HG03064 (cell line): Measurements from ENCODE around the gene CCDC102A.

Experiments used
- ATAC-seq: cut with Tn5 transposase; IDR thresholded peaks from one replicate; pipeline ENCODE4 v1.9.1; 2021; ENCODE audit warnings: low read depth; ENCODE audit not compliant: unreplicated experiment

Gene CCDC102A

DNA sequence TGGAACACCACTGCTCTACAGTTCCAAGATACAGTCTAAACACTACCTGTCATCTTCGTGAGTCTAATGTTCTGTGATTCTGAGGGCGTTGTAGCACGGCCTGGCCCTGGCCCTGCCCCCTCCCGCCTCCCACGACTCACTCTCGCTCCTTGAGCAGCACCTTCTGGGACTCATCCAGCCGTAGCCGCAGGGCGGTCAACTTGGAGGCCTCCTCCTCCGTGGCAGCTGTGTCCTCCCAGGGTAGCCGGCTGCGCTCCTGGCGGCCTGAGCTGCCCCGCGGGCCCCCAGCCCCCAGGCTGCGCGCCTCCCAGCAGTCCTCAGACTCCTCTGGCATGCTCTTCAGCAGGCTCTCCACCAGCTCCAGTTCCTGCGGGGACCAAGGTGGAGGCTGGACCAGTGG is 10.6 kb downstream of the CCDC102A start:
- no peak for ATAC-seq

DNA sequence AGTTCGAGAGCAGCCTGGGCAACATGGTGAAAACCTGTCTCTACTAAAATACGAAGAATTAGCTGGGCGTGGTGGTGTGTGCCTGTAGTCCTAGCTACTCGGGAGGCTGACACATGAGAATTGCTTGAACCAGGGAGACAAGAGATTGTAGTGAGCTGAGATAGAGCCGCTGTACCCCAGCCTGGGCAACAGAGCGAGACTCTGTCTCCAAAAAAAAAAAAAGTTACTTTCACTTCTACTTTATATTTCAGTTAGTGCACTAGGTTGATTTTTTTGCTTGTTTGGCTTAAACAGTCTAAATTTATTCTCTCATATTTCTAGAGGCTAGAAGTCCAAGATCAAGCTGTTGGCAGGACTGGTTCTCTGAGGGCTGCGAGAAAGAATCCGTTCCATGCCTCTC is 13.4 kb downstream of the CCDC102A start:
- no peak for ATAC-seq

- ATAC-seq: no peak
These were observed 16.5 kb downstream of the CCDC102A start for GRCh38 chr16:57519796-57520360.

DNA sequence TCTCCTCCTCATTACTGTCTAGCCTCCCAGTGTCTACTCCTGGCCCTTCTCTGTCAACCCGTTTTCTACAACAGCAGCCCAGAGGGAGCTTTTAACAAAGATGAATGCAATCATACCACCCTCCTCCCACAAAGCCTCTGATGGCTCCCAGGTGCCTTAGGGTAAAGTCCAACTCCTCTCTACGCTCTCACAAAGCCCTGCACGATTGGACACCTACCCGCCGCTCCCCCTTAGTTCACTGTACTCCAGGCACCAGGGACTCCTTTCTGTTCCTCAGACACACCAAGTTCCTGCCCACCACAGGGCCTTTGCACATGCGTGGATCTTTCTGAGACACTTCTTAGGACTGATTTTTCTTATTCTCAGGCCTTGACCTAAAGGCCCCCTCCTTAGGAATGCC is 17.4 kb downstream of the CCDC102A start:
- ATAC-seq: no peak

DNA sequence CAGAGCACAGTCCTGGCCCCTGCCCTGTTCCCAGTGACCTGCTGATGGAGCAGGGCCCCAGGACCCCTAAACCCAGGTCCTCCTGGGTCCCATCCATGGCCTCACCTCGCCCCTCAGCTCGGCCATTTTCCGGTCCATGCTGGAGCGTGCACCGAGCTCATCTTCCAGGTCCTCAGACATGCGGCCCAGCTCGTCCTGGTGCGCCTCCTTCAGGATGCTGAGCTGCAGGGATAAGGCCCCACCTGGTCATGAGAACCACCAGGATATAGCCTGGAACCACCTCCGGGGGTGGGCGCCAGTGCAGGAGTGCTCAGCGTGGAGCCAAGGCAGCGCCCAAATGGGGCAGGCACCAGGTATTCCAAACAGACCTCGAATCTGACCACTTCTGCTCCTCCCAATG is 17.9 kb downstream of the CCDC102A start:
- no peak for ATAC-seq

GRCh38 chr16:57517397-57518367 is 18.7 kb downstream of the CCDC102A start:
- no peak for ATAC-seq

GRCh38 chr16:57516773-57517172 is 19.6 kb downstream of the CCDC102A start:
- ATAC-seq: no peak

DNA sequence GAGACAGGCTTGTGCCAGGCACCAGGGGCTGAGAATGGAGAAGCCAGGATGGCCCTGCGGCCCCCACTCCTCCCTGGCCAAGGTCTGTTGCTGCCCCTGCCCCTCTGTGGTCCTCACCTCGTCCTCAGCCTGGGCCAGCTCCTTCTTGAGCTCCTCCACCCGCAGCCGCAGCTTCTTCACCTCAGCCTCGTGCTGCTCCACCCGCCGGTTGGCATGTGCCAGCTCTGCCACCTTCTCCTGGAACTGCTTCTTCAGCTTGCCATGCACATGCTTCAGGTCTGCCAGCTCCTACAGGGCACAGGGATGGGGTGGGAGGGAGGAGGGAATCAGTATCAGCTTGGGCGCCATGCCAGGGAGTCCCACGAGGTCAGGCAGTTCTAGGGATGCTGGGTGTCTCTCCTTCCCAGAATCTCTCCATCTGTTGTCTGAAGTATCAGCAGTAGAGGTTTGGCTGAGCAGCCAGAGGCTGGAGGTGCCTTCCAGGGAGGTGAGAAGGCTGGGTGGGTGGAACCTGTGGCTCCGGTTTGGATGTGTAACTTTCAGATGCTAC is 20.1 kb downstream of the CCDC102A start:
- no peak for ATAC-seq

DNA sequence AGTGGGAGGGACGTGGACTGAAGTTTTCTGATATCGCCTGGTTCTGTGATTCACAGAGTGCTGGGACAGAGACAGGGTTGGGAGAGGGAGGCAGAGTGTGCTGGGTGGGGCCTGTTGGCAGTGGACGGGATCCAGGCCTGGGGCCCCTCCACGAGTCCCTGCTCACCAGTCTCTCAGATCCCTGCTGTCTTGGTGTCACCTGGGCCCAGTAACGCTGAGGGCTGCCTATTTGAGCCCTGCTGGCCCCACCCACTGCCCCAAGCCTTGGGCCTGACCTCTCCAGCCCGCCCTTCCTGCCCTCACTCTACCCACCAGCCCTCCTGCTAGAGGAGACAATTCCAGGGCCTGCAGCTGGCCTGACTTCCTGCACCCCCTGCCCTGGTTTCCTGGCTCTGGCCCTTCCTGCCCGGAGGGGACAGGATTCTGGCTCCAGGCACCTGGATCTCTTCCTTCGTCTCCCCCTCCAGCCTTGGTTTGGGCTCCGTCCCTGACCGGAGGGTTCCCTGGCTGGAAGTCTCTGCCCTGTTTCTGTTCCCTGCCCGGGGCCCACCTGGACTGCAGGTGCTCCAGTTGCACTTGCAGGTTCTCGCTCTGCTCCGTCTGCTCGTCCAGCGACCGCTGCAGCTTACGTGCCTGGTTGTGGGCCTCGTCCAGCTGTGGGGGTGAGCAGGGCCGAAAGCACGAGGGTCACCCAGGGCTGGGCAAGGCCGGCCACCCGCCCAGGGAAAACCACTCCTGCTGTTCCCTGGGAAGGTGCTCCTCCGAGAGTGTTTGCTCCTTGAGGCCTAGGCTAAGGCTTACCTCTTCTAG is 21.4 kb downstream of the CCDC102A start:
- ATAC-seq: no peak

- no peak for ATAC-seq
These were observed 22.0 kb downstream of the CCDC102A start for GRCh38 chr16:57514371-57514770.

- ATAC-seq: no peak
These were observed 22.8 kb downstream of the CCDC102A start for GRCh38 chr16:57513371-57514102.

DNA sequence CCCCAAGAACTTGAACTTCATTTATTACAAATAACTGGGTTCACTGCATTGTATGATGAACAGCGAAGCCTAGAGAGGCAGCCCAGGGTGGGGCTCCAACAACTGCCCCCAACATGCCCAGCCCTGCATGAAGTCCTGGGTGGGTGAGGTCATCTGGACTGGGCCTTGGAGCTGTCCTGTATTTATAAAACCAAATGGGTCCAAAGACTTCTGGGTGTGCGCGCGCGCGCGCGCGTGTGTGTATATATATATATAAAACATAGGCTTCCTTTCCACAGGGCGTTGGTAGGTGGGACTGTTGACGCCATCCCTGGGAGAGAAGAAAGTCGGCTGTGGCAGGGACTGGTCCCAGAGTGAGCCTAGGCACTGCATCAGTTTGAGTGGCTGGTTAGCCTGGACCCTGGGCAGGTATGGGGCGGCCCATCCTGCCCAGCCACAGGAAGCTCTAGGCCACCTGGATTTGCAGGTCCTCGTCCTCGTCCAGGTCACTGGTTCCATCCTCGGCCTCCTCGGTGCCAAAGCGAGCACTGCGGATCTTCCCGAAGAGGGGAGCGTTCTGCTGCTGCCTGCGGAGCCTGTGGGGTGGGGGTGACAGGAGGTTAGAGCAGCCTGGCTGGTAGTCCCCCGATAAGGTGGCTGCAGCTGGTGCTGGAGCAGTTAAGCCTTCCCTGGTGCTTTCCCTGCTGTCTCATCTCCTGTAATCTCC is 23.9 kb downstream of the CCDC102A start:
- ATAC-seq: no peak

GRCh38 chr16:57510016-57510871 is 26.1 kb downstream of the CCDC102A start:
- no peak for ATAC-seq

GRCh38 chr16:57509231-57509923 is 27.0 kb downstream of the CCDC102A start:
- no peak for ATAC-seq

DNA sequence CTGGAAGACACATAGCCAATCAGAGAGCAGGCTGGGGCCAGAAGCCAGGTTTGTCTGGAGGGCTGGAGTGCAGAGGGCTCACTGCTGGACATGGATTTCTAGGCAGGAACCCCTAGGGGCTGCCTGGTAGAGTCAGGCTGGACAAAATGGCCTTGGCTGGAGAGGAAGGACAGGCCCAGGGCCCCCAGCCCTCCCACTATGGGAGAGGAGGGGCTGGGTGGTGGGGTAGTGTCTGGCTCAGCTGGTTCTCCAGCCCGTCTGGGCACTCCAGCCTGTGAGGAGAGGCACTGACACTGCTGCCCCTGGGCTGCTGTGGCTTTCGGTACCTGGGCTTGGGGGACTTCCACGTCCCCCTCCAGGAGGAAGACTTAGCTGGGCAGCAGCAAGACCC is 28.3 kb downstream of the CCDC102A start:
- no peak for ATAC-seq

DNA sequence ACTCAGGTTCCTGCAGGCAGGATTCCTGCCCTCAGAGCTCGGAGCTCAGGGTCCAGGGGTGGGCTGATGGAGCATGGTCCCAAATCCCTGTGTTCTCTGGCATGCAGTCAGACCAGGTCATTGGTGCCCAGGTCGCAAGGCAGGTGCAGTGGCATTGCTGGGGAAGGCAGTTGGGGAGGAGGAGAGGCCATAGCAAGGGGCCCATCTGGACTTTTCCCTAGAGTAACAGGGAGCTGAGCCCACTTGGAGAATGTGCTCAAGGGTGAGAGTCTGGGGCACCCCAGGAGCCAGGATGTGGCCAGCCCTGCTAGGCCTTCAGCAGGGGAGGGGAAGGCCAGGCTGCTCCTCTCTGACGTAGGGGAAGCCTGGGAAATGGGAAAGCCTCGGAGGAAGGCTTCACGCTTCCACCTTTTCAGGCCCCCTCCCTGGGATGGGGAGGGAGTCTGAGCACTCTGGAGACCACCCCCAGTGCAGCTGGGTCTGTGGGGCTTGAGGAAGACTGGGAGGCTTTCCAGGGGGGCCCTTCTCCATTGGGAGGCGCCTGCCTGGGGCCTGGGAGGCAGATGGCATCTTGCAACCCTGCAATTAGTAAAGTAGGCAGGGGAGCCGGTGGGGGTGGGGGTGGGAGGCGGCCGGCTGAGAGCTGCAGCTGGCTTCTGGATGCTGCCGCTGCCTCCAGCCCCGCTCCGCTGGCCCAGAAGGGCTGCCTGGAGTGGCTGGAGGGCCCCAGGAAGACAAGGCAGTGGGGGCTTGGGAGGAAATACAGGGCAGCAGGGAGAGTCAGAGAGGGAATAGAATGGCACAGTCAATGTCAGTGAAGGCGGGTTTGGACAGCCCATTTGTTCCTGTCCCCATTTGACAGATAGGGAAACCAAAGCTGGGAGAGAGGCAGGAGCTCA is 29.0 kb downstream of the CCDC102A start:
- no peak for ATAC-seq

DNA sequence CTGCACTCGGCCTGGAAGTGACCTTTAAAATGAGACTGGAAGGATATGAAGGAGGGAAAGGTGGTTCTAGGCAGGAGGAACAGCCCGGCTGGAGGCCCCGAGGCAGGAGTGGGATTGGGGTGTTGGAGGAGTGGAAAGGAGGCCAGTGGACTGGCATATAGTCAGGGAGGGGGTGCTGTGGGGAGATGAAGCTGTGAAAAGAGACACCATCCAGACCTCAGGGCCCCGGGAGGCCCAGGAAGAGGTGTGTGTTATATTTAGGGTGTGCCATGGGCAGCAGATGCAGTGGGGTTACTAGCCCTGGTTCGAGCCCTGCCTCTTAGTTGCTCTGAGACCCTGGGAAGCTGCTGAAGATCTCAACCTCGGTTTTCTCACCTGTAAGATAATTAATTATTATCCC is 31.2 kb downstream of the CCDC102A start:
- no peak for ATAC-seq
